Natural killer cell treated with Interleukin-12 subunit alpha and Interleukin-12 subunit beta and Interleukin-15 and Interleukin-18, amount 100 ng/mL, for 72 hours (primary cell): ENCODE measurements around the gene ADORA2A. TPM values are rescaled to one million over a fixed set of nuclear protein-coding genes. Genes with fewer than 3 reads are reported as not detected.

Source experiments
- ATAC-seq, 2 donors: fragments of 150-1000 bp; cut with Tn5 transposase in 1 of 2; sonication (Bioruptor Pico), chemical (Tn5 transposase) in 1 of 2; 2 replicates each; pipeline ENCODE4 v1.10.0; 2021
- DNase-seq: peaks from one replicate; pipeline ENCODE4 v3.0.0; 2022; ENCODE audit warnings: low spot score
- H3K27ac Mint-ChIP-seq, 2 donors: 1 replicate in 1 of 2; 2 replicates in 1 of 2; pipeline ENCODE4 v1.8.0; 2022; ENCODE audit warnings: mixed read lengths in 2 of 2, mild to moderate bottlenecking in 1 of 2, moderate library complexity in 1 of 2
- H3K27me3 Mint-ChIP-seq, 2 donors: 1 replicate in 1 of 2; 2 replicates in 1 of 2; pipeline ENCODE4 v1.8.0; 2022; ENCODE audit warnings: mixed read lengths in 2 of 2
- H3K36me3 Mint-ChIP-seq: one replicate; pipeline ENCODE4 v1.8.0; 2022; ENCODE audit warnings: mixed read lengths
- H3K4me1 Mint-ChIP-seq, 2 donors: 1 replicate in 1 of 2; 2 replicates in 1 of 2; pipeline ENCODE4 v1.8.0; 2022; ENCODE audit warnings: low read depth in 2 of 2, mixed read lengths in 2 of 2, mild to moderate bottlenecking in 1 of 2
- H3K4me3 Mint-ChIP-seq: one replicate; pipeline ENCODE4 v1.8.0; 2022; ENCODE audit warnings: mixed read lengths
- H3K9me3 Mint-ChIP-seq: 2 replicates; pipeline ENCODE4 v1.8.0; 2022; ENCODE audit warnings: mixed read lengths
- total RNA-seq, 2 donors: library from RNA; stranded (reverse); gene quantifications; one replicate each; pipeline ENCODE4 v1.2.3, GENCODE V29; 2022

Gene ADORA2A
- total RNA-seq, 2 donors from 2014 or later = 29.0 to 81.6 TPM

GRCh38 chr22:24426851-24427499, 424 bp upstream of the ADORA2A start:
- H3K9me3 Mint-ChIP-seq = no peaks in the 10 kb centered on the region
- H3K27ac Mint-ChIP-seq = peak overlapping the region; percentile 100
- H3K4me1 Mint-ChIP-seq = peaks cover 47 to 51% of the 10 kb centered on the region in 2 donors
- no peak for DNase-seq
- H3K36me3 Mint-ChIP-seq = no peaks in the 10 kb centered on the region
- H3K4me3 Mint-ChIP-seq = peak overlapping the region; percentile 82
- ATAC-seq = peak in 1 of 2 donors; percentile 1
- no peaks in the 10 kb centered on the region for H3K27me3 Mint-ChIP-seq

GRCh38 chr22:24428751-24429410, 1.5 kb downstream of the ADORA2A start:
- DNase-seq (no peak), ATAC-seq (no peak)
- H3K9me3 Mint-ChIP-seq = no peaks in the 10 kb centered on the region
- H3K36me3 Mint-ChIP-seq = no peaks in the 10 kb centered on the region
- H3K27me3 Mint-ChIP-seq = no peaks in the 10 kb centered on the region
- H3K4me3 Mint-ChIP-seq = peak overlapping the region; percentile 82
- H3K4me1 Mint-ChIP-seq = peaks cover 51% of the 10 kb centered on the region in 2 donors
- H3K27ac Mint-ChIP-seq = peak overlapping the region; percentile 100

- no peaks in the 10 kb centered on the region for H3K9me3 Mint-ChIP-seq
- H3K36me3 Mint-ChIP-seq = no peaks in the 10 kb centered on the region
- ATAC-seq (no peak), DNase-seq (no peak)
- peak overlapping the region; percentile 82 for H3K4me3 Mint-ChIP-seq
- peak overlapping the region; percentile 100 for H3K27ac Mint-ChIP-seq
- no peaks in the 10 kb centered on the region for H3K27me3 Mint-ChIP-seq
- peaks cover 59% of the 10 kb centered on the region in 2 donors for H3K4me1 Mint-ChIP-seq
These were observed 2.3 kb downstream of the ADORA2A start for GRCh38 chr22:24429411-24430365.

GRCh38 chr22:24430431-24431308, 3.3 kb downstream of the ADORA2A start:
- Mint-ChIP-seq H3K4me3 (peak overlapping the region; percentile 30), H3K27me3 (no peaks in the 10 kb centered on the region), H3K9me3 (no peaks in the 10 kb centered on the region), H3K4me1 (peaks cover 61 to 65% of the 10 kb centered on the region in 2 donors), H3K27ac (peak overlapping the region; percentile 100), H3K36me3 (no peaks in the 10 kb centered on the region)
- ATAC-seq = no peak
- DNase-seq = no peak

- peaks cover 56 to 60% of the 10 kb centered on the region in 2 donors for H3K4me1 Mint-ChIP-seq
- DNase-seq (no peak), ATAC-seq (no peak)
- H3K27ac Mint-ChIP-seq = peak overlapping the region; percentile 100
- no peaks in the 10 kb centered on the region for H3K27me3 Mint-ChIP-seq
- no peaks in the 10 kb centered on the region for H3K36me3 Mint-ChIP-seq
- no peaks in the 10 kb centered on the region for H3K9me3 Mint-ChIP-seq
- peak overlapping the region; percentile 30 for H3K4me3 Mint-ChIP-seq
These were observed 4.1 kb downstream of the ADORA2A start for GRCh38 chr22:24431309-24432034.

GRCh38 chr22:24432059-24432853, 4.9 kb downstream of the ADORA2A start:
- Mint-ChIP-seq H3K4me3 (peak overlapping the region; percentile 38), H3K27me3 (no peaks in the 10 kb centered on the region), H3K27ac (peak overlapping the region; percentile 100), H3K4me1 (peaks cover 53 to 56% of the 10 kb centered on the region in 2 donors), H3K9me3 (no peaks in the 10 kb centered on the region), H3K36me3 (no peaks in the 10 kb centered on the region)
- ATAC-seq = no peak
- no peak for DNase-seq

GRCh38 chr22:24433001-24433827, 5.8 kb downstream of the ADORA2A start:
- H3K27ac Mint-ChIP-seq = peak overlapping the region; percentile 100
- no peaks in the 10 kb centered on the region for H3K36me3 Mint-ChIP-seq
- DNase-seq (no peak), ATAC-seq (no peak)
- H3K27me3 Mint-ChIP-seq = no peaks in the 10 kb centered on the region
- peak overlapping the region; percentile 39 for H3K4me3 Mint-ChIP-seq
- H3K9me3 Mint-ChIP-seq = no peaks in the 10 kb centered on the region
- peaks cover 53 to 56% of the 10 kb centered on the region in 2 donors for H3K4me1 Mint-ChIP-seq

- DNase-seq (no peak), ATAC-seq (peak; percentile 90 to 93)
These were observed 6.5 kb downstream of the ADORA2A start for GRCh38 chr22:24433828-24434470.

GRCh38 chr22:24434471-24435322, 7.3 kb downstream of the ADORA2A start:
- Mint-ChIP-seq H3K36me3 (no peaks in the 10 kb centered on the region), H3K27me3 (no peaks in the 10 kb centered on the region), H3K4me1 (peaks cover 45 to 47% of the 10 kb centered on the region in 2 donors), H3K4me3 (peak overlapping the region; percentile 90), H3K9me3 (no peaks in the 10 kb centered on the region), H3K27ac (peak overlapping the region; percentile 100)
- peak; percentile 91 for DNase-seq
- peak; percentile 84 to 92 for ATAC-seq

More at GRCh38 chr22:24433828-24434470, 6.5 kb downstream of the ADORA2A start:
- Mint-ChIP-seq H3K4me3 (peak overlapping the region; percentile 90), H3K36me3 (no peaks in the 10 kb centered on the region), H3K9me3 (no peaks in the 10 kb centered on the region), H3K27me3 (no peaks in the 10 kb centered on the region), H3K4me1 (peaks cover 47 to 49% of the 10 kb centered on the region in 2 donors), H3K27ac (peak overlapping the region; percentile 100)

- no peaks in the 10 kb centered on the region for H3K36me3 Mint-ChIP-seq
- H3K4me3 Mint-ChIP-seq = peak overlapping the region; percentile 90
- H3K27me3 Mint-ChIP-seq = no peaks in the 10 kb centered on the region
- no peak for ATAC-seq
- H3K27ac Mint-ChIP-seq = peak overlapping the region; percentile 100
- H3K9me3 Mint-ChIP-seq = no peaks in the 10 kb centered on the region
- DNase-seq = no peak
- H3K4me1 Mint-ChIP-seq = peaks cover 45 to 49% of the 10 kb centered on the region in 2 donors
These were observed 7.9 kb downstream of the ADORA2A start for GRCh38 chr22:24435323-24435645.
